ENCODE measurements around the gene DPP7. TPM values are rescaled to one million over a fixed set of nuclear protein-coding genes. Genes with fewer than 3 reads are reported as not detected.
"Not testable (repeated sequence)": the region's sequence is repeated elsewhere in the genome, so short reads cannot be mapped to it uniquely, and the experiment has no call there.

Gene DPP7
- total RNA-seq, 6 donors from 2014 or later: 108 to 394 (median 229) TPM

DNA sequence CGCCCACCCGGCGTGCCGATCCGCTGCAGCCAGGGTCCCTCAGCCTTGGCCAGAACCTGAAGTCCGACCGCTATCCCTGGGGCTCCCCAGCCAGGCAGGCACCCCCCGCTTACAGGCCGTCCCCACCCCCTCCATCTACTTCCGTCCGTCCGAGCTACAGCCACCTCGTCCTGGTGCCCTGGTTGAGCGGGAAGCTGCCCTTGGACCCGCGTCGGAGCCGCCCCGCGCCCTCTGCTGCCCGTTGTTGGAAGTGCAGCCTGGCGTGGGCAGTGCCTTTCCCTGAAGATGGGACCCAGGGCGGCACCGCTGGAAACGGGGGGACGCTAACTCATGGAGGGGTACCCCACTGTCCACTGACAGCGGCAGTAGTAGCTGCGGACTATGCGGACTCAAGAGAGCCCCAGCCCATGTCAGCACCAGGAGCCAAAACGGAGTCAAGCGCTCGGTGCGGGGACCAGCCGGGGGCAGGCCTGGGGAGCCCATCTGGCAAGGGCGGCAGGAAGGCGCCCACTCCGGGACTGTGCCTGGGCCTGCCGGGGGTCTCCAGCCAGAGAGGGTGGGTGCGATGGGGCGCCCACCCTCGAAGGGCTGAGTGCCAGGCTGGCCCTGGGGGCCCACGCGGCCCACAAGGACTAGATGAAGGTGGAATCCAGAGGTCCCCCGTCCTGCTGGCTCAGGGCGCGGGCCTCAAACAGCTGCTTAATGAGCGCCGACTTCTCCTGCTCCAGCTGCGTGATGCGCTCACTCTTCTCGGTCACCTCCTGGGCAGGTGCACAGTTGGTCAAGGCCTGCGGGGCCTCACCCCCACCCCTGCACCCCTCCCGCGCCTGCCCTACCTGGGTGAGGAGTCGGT lies 50.3 kb downstream of the DPP7 start:
- Histone ChIP-seq H3K4me1 (peaks cover 2 to 12% (median 8%) of the 10 kb centered on the region in 4 donors), H3K9me3 (no peaks in the 10 kb centered on the region), H3K4me3 (no peak overlapping the region), H3K27me3 (peaks cover 0 to 4% (median 0%) of the 10 kb centered on the region in 4 donors), H3K36me3 (no peaks in the 10 kb centered on the region), H3K27ac (no peak overlapping the region)
- DNase-seq (peak in 1 of 2 donors; percentile 96), ATAC-seq (ENCODE audit: low FRiP score in 2 of 2) (peak; percentile 59 to 87)
- WGBS, 2 donors: 57 to 98% methylated on average over 14 to 46 of the region's 55 CpGs
- TF ChIP-seq, protein P1, sequence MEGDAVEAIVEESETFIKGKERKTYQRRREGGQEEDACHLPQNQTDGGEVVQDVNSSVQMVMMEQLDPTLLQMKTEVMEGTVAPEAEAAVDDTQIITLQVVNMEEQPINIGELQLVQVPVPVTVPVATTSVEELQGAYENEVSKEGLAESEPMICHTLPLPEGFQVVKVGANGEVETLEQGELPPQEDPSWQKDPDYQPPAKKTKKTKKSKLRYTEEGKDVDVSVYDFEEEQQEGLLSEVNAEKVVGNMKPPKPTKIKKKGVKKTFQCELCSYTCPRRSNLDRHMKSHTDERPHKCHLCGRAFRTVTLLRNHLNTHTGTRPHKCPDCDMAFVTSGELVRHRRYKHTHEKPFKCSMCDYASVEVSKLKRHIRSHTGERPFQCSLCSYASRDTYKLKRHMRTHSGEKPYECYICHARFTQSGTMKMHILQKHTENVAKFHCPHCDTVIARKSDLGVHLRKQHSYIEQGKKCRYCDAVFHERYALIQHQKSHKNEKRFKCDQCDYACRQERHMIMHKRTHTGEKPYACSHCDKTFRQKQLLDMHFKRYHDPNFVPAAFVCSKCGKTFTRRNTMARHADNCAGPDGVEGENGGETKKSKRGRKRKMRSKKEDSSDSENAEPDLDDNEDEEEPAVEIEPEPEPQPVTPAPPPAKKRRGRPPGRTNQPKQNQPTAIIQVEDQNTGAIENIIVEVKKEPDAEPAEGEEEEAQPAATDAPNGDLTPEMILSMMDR (IDR thresholded peaks at IDR 0.05): peak; percentile 96 to 99 (median 98)
- TF ChIP-seq EP300 (IDR thresholded peaks at IDR 0.05): no peak

DNA sequence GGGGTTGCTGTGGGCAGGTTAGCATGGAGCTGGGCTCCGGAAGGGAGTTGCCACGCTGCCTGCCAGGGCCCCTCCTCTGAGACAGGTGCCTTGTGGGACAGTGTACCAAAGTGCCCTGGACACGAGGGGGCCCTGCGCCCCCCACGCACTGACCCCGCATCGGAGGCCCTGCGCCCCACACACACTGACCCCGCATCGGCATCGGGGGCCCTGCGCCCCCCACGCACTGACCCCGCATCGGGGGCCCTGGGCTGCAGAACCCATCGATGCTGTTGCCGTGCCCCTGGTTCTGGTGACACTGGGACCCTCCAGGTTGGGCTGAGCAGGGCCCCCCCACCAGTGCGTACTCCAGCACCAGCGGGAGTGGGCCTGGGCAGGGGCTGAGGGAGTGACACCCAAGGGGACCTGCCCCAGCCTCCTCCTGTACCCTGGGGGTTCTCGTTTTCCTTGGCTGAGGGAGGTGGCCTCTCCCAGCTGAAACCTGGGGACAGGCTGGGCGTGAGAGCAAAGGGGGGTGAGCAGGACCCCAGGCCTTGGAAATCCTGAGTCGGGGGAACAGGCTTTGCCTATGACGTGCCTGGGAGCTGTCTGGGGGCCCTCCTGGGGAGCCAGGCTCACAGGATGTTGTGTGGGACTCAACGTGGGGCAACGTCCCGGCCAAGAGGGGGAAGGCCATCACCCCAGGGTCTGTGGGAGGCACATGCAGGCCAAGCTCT lies 51.1 kb downstream of the DPP7 start:
- H3K9me3 ChIP-seq: no peaks in the 10 kb centered on the region
- H3K36me3 ChIP-seq: no peaks in the 10 kb centered on the region
- TF ChIP-seq EP300 (IDR thresholded peaks at IDR 0.05): no peak
- TF ChIP-seq POLR2A (IDR thresholded peaks at IDR 0.05): no peak
- TF ChIP-seq, protein P1 (IDR thresholded peaks at IDR 0.05): no peak
- TF ChIP-seq POLR2AphosphoS5 (IDR thresholded peaks at IDR 0.05): no peak
- WGBS, 2 donors: 74 to 80% methylated on average over 6 to 14 of the region's 26 CpGs
- H3K4me3 ChIP-seq: no peak overlapping the region
- H3K27me3 ChIP-seq: no peaks in the 10 kb centered on the region
- H3K4me1 ChIP-seq: peaks cover 0 to 8% (median 6%) of the 10 kb centered on the region in 4 donors
- DNase-seq (peak in 1 of 2 donors; percentile 68), ATAC-seq (ENCODE audit: low FRiP score in 2 of 2) (no peak)
- H3K27ac ChIP-seq: no peak overlapping the region

DNA sequence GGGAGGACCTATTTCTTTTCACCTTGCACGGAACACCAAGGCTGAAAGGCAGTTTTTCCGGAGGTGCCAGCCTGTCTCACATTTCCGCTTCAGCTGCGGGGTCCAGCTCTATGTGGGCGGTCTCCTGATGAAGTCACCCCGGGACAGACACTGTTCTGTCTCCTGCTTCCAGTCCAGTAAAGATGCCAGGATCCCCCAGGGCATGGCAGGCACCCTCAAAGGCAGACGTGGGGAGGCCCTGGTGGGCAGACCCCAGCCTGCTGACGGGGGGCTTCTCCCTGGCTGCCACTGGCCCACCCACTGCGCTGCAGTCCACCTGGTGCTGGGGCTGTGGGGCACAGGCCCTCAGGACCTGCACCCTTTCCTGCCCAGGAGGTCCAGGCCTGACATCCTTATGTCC lies 51.7 kb downstream of the DPP7 start:
- not testable (repeated sequence) for H3K27me3 ChIP-seq; H3K4me1 ChIP-seq; H3K9me3 ChIP-seq; H3K27ac ChIP-seq; H3K36me3 ChIP-seq; ATAC-seq (ENCODE audit: low FRiP score in 2 of 2); H3K4me3 ChIP-seq
- 83% methylated on average over 1 of the region's 9 CpGs; no CpG with 5 or more reads in 1 of the 2 donors for WGBS, 2 donors
- DNase-seq: peak in 1 of 2 donors; percentile 50

DNA sequence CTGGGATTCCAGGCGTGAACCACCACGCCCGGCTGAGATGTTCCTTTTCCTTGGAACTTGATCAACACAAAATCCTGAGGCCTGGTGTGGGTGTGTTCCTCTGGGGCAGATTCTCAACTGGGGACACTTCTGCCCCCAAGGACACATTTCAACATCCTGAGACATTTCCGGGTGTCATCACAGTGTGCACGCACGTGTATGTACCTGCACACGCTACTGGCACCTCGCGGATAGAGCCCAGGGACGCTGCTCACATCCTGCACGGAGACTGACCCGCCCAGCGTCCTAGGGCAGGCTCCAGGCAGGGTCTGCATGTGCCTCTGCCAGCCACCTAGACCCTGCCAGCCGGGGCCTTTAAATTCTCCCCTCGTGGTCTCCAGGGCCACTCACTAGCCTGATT lies 52.1 kb downstream of the DPP7 start:
- Histone ChIP-seq H3K27me3 (no peaks in the 10 kb centered on the region), H3K36me3 (no peaks in the 10 kb centered on the region), H3K4me1 (peaks cover 0 to 8% (median 6%) of the 10 kb centered on the region in 4 donors), H3K4me3 (no peak overlapping the region), H3K9me3 (no peaks in the 10 kb centered on the region), H3K27ac (no peak overlapping the region)
- ATAC-seq (ENCODE audit: low FRiP score in 2 of 2) (no peak), DNase-seq (peak in 1 of 2 donors; percentile 8)
- 81 to 86% methylated on average over 13 to 15 of the region's 15 CpGs for WGBS, 2 donors
- no peak for TF ChIP-seq POLR2AphosphoS5 (IDR thresholded peaks at IDR 0.05)
- TF ChIP-seq EP300 (IDR thresholded peaks at IDR 0.05): no peak
- TF ChIP-seq, protein P1 (IDR thresholded peaks at IDR 0.05): no peak
- TF ChIP-seq POLR2A (IDR thresholded peaks at IDR 0.05): no peak

Small RNA genes within 50 kb of the gene (small RNA-seq; reads per million reads assigned to genes)
- 0 reads per million in 4 donors for gene RF00153

Other genes starting within 250 kb of the DPP7 start
- 100 to 1,000 TPM; 137 to 312 (median 282) TPM for gene EDF1, start 248.4 kb downstream of the DPP7 start, total RNA-seq
- gene TRAF2, start 228.2 kb downstream of the DPP7 start, total RNA-seq: 10 to 100 TPM; 10.6 to 20.8 (median 13.4) TPM
- gene FBXW5, start 170.0 kb downstream of the DPP7 start, total RNA-seq: 100 to 1,000 TPM in 5 of 6 donors, 10 to 100 TPM in 1; 93.3 to 191 (median 153) TPM
- 1 to 10 TPM in 3 of 6 donors, not detected in 3; 1.8 to 4.4 (median 2.1) TPM for gene C8G, start 169.5 kb downstream of the DPP7 start, total RNA-seq
- gene LCN12, start 162.5 kb downstream of the DPP7 start, total RNA-seq: 1 to 10 TPM in 4 of 6 donors, under 1 TPM in 1, not detected in 1; 0.89 to 5.2 (median 2.3) TPM
- gene PTGDS, start 137.2 kb downstream of the DPP7 start, total RNA-seq: 100 to 1,000 TPM in 5 of 6 donors, 10 to 100 TPM in 1; 31.7 to 395 (median 246) TPM
- gene LCNL1, start 131.7 kb downstream of the DPP7 start, total RNA-seq: 1 to 10 TPM in 4 of 6 donors, under 1 TPM in 1, not detected in 1; 0.61 to 6.3 (median 1.8) TPM
- gene PAXX, start 122.3 kb downstream of the DPP7 start, total RNA-seq: 100 to 1,000 TPM in 1 of 6 donors, 10 to 100 TPM in 5; 41.8 to 150 (median 52.8) TPM
- gene CLIC3, start 118.2 kb downstream of the DPP7 start, total RNA-seq: 100 to 1,000 TPM in 2 of 6 donors, 10 to 100 TPM in 4; 41.9 to 132 (median 85.2) TPM
- gene ABCA2, start 86.5 kb downstream of the DPP7 start, total RNA-seq: 10 to 100 TPM; 14.7 to 49.2 (median 29.6) TPM
- 1 to 10 TPM in 4 of 6 donors, under 1 TPM in 1, not detected in 1; 0.94 to 2.3 (median 2.0) TPM for gene FUT7, start 82.6 kb downstream of the DPP7 start, total RNA-seq
- 100 to 1,000 TPM in 2 of 6 donors, 10 to 100 TPM in 4; 26.7 to 199 (median 73.2) TPM for gene NPDC1, start 68.6 kb downstream of the DPP7 start, total RNA-seq
- under 1 TPM in 4 of 6 donors, not detected in 2; 0.34 to 0.98 (median 0.55) TPM for gene ENTPD2, start 60.7 kb downstream of the DPP7 start, total RNA-seq
- 1 to 10 TPM in 4 of 6 donors, under 1 TPM in 2; 0.69 to 6.8 (median 1.4) TPM for gene SAPCD2, start 44.2 kb downstream of the DPP7 start, total RNA-seq
- gene UAP1L1, start 37.2 kb downstream of the DPP7 start, total RNA-seq: 10 to 100 TPM; 10.5 to 69.1 (median 34.0) TPM
- gene MAN1B1, start 27.7 kb downstream of the DPP7 start, total RNA-seq: 10 to 100 TPM; 38.0 to 97.4 (median 54.1) TPM
- gene GRIN1, start 24.4 kb upstream of the DPP7 start, total RNA-seq: 1 to 10 TPM in 1 of 6 donors, under 1 TPM in 2, not detected in 3; 0.17 to 2.1 (median 0.49) TPM
- gene LRRC26, start 55.3 kb upstream of the DPP7 start, total RNA-seq: 1 to 10 TPM in 3 of 6 donors, under 1 TPM in 1, not detected in 2; 0.46 to 6.3 (median 1.7) TPM
- gene TMEM210, start 57.3 kb upstream of the DPP7 start, total RNA-seq: not detected
- 100 to 1,000 TPM in 1 of 6 donors, 10 to 100 TPM in 5; 31.9 to 174 (median 67.3) TPM for gene ANAPC2, start 73.8 kb upstream of the DPP7 start, total RNA-seq
- 100 to 1,000 TPM in 1 of 6 donors, 10 to 100 TPM in 5; 39.8 to 110 (median 73.0) TPM for gene SSNA1, start 73.9 kb upstream of the DPP7 start, total RNA-seq
- gene TPRN, start 86.0 kb upstream of the DPP7 start, total RNA-seq: 10 to 100 TPM; 18.9 to 33.1 (median 27.1) TPM
- 10 to 100 TPM; 17.8 to 35.5 (median 31.1) TPM for gene TMEM203, start 90.9 kb upstream of the DPP7 start, total RNA-seq
- 10 to 100 TPM in 4 of 6 donors, 1 to 10 TPM in 2; 7.7 to 54.5 (median 18.5) TPM for gene NDOR1, start 91.0 kb upstream of the DPP7 start, total RNA-seq
- gene RNF208, start 107.5 kb upstream of the DPP7 start, total RNA-seq: 10 to 100 TPM in 1 of 6 donors, 1 to 10 TPM in 5; 2.3 to 12.6 (median 4.5) TPM
- 1 to 10 TPM in 2 of 6 donors, under 1 TPM in 3, not detected in 1; 0.20 to 2.0 (median 0.97) TPM for gene CYSRT1, start 110.4 kb upstream of the DPP7 start, total RNA-seq
- under 1 TPM in 3 of 6 donors, not detected in 3; 0.46 to 0.59 (median 0.57) TPM for gene RNF224, start 112.8 kb upstream of the DPP7 start, total RNA-seq
- under 1 TPM in 2 of 6 donors, not detected in 4; 0.10 to 0.17 TPM for gene SLC34A3, start 116.2 kb upstream of the DPP7 start, total RNA-seq
- gene TUBB4B, start 126.6 kb upstream of the DPP7 start, total RNA-seq: 100 to 1,000 TPM; 120 to 539 (median 227) TPM
- gene STPG3, start 136.6 kb upstream of the DPP7 start, total RNA-seq: under 1 TPM in 1 of 6 donors, not detected in 5; 0.23 TPM
- gene NELFB, start 140.6 kb upstream of the DPP7 start, total RNA-seq: 10 to 100 TPM; 31.8 to 55.6 (median 49.8) TPM
- 10 to 100 TPM; 31.5 to 62.6 (median 39.2) TPM for gene TOR4A, start 163.0 kb upstream of the DPP7 start, total RNA-seq
- 10 to 100 TPM in 3 of 6 donors, 1 to 10 TPM in 3; 3.1 to 26.9 (median 9.5) TPM for gene NRARP, start 187.5 kb upstream of the DPP7 start, total RNA-seq

All from upper lobe of left lung (tissue), 6 donors.